Measurements from ENCODE around the gene ARL6IP4.

- TF ChIP-seq POLR2A (IDR thresholded peaks at IDR 0.05) (no peak), CTCF (IDR thresholded peaks at IDR 0.05) (peak; percentile 22 to 64 (median 43)), POLR2AphosphoS5 (IDR thresholded peaks at IDR 0.05) (peak in 1 of 2 donors; percentile 35), EP300 (IDR thresholded peaks at IDR 0.05) (peak in 1 of 4 donors; percentile 18)
Measured at GRCh38 chr12:122947352-122947792, 33.1 kb upstream of the ARL6IP4 start.
